Endothelial cell of umbilical vein (primary cell): ENCODE results near the gene NXPH4. TPM values are rescaled to one million over a fixed set of nuclear protein-coding genes. Genes with fewer than 3 reads are reported as not detected.

Experiments used
- BruUV-seq: library from RNA; stranded (reverse); fragments of 400-500 nt; replicated peaks from 2 replicates; lab custom pipeline; 2021; lab: Mats Ljungman, UMichigan
- CTCF ChIA-PET: fragments of 300-600, 350-600 bp; sonication (Branson Sonifier 250); formaldehyde crosslinking; loops from one replicate; lab custom pipeline; 2021; ENCODE audit warnings: antibody characterized with exemption, inconsistent platforms; lab: Charles Lee
- POLR2A ChIA-PET: fragments of 300-600, 350-600 bp; sonication (Branson Sonifier 250); formaldehyde crosslinking; loops from one replicate; lab custom pipeline; 2021; ENCODE audit warnings: antibody characterized with exemption, inconsistent platforms; lab: Charles Lee
- DNase-seq: peaks from one replicate; pipeline ENCODE4 v3.0.0-alpha.2; 2011; ENCODE audit warnings: low read depth, low spot score
- FAIRE-seq: peaks from 2 replicates; lab custom pipeline; 2011; peaks lifted over from hg19 to GRCh38; lab: Jason Lieb, UNC
- H2AFZ ChIP-seq: 2 replicates; pipeline ENCODE4 v1.6.0; 2012; ENCODE audit warnings: low read depth, low read length, control low read depth, inconsistent platforms
- H3K27ac ChIP-seq: 2 replicates; pipeline ENCODE4 v1.5.1; 2011; ENCODE audit warnings: low read depth, mild to moderate bottlenecking, control low read depth, low read length, moderate library complexity; ENCODE audit not compliant: insufficient read depth
- H3K27me3 ChIP-seq, 2 experiments: 2 replicates each; pipeline versions ENCODE4 v1.6.0 to v1.6.1; 2011; ENCODE audit warnings: low read length in 2 of 2, mixed read lengths in 1 of 2; ENCODE audit not compliant: control insufficient read depth in 2 of 2, insufficient read depth in 2 of 2
- H3K36me3 ChIP-seq, 2 experiments: 2 replicates in 1 of 2; 3 replicates in 1 of 2; pipeline ENCODE4 v1.5.1; 2011; ENCODE audit warnings: low read length in 2 of 2, mild to moderate bottlenecking in 1 of 2, moderate library complexity in 1 of 2; ENCODE audit not compliant: control insufficient read depth in 2 of 2, insufficient read depth in 2 of 2; ENCODE audit errors: extremely low read depth in 1 of 2
- H3K4me1 ChIP-seq: 3 replicates; pipeline ENCODE4 v1.5.1; 2011; ENCODE audit warnings: mild to moderate bottlenecking, low read length; ENCODE audit not compliant: control insufficient read depth, insufficient read depth; ENCODE audit errors: extremely low read depth
- H3K4me2 ChIP-seq: 2 replicates; pipeline ENCODE4 v1.6.1; 2011; ENCODE audit warnings: low read length, control low read depth, mixed read lengths; ENCODE audit not compliant: insufficient read depth
- H3K4me3 ChIP-seq, 3 experiments: fragments of 200-600 bp in 1 of 3; sonication (generic), shearing (Covaris generic) in 1 of 3; replicated peaks in 1 of 3; 2 replicates each; pipeline ENCODE4 v1.5.1; 2011 to 2016; ENCODE audit warnings: control low read depth in 3 of 3, low read length in 3 of 3, mild to moderate bottlenecking in 2 of 3, inconsistent platforms in 1 of 3, low read depth in 1 of 3, moderate library complexity in 1 of 3; ENCODE audit not compliant: insufficient read depth in 1 of 3
- H3K79me2 ChIP-seq: 2 replicates; pipeline ENCODE4 v1.6.0; 2012; ENCODE audit warnings: low read length, inconsistent platforms; ENCODE audit not compliant: control insufficient read depth, insufficient read depth
- H3K9ac ChIP-seq: replicated peaks from 2 replicates; pipeline ENCODE3; 2011; ENCODE audit warnings: low read length, control low read depth; ENCODE audit not compliant: insufficient read depth; ENCODE audit errors: extremely low read depth
- H3K9me1 ChIP-seq: replicated peaks from 3 replicates; pipeline ENCODE4 v1.6.0; 2011; ENCODE audit warnings: mild to moderate bottlenecking, low read length; ENCODE audit not compliant: control insufficient read depth, insufficient read depth; ENCODE audit errors: extremely low read depth
- H3K9me3 ChIP-seq: replicated peaks from 2 replicates; pipeline ENCODE4 v1.5.1; 2012; ENCODE audit warnings: low read length, inconsistent platforms; ENCODE audit not compliant: control insufficient read depth, insufficient read depth
- H4K20me1 ChIP-seq: replicated peaks from 2 replicates; pipeline ENCODE3; 2011; ENCODE audit warnings: mild to moderate bottlenecking, low read length; ENCODE audit not compliant: control insufficient read depth, insufficient read depth; ENCODE audit errors: extremely low read depth
- CTCF ChIP-seq, 2 donors: IDR thresholded peaks; 1 replicate in 1 of 2; 2 replicates in 1 of 2; pipeline ENCODE4 v1.5.1; 2011; ENCODE audit warnings: low read length in 2 of 2, mild to moderate bottlenecking in 2 of 2, moderate library complexity in 2 of 2, control low read depth in 1 of 2, inconsistent platforms in 1 of 2, low read depth in 1 of 2; ENCODE audit not compliant: insufficient read depth in 1 of 2; ENCODE audit errors: extremely low read depth in 1 of 2
- EZH2 ChIP-seq: IDR thresholded peaks from 2 replicates; pipeline ENCODE4 v1.6.1; 2012; ENCODE audit warnings: borderline replicate concordance, low read depth, mild to moderate bottlenecking, moderate library complexity, low read length, inconsistent platforms; ENCODE audit not compliant: severe bottlenecking
- FOS ChIP-seq: IDR thresholded peaks from 2 replicates; pipeline ENCODE4 v1.6.1; 2011; ENCODE audit warnings: mild to moderate bottlenecking, low read length, moderate library complexity, borderline replicate concordance; ENCODE audit not compliant: insufficient read depth
- GATA2 ChIP-seq: IDR thresholded peaks from 2 replicates; pipeline ENCODE4 v1.7.0; 2011; ENCODE audit warnings: low read depth, mild to moderate bottlenecking, moderate library complexity, mixed read lengths, low read length; ENCODE audit not compliant: insufficient read length, insufficient read depth
- JUN ChIP-seq: IDR thresholded peaks from 2 replicates; pipeline ENCODE4 v1.6.1; 2011; ENCODE audit warnings: borderline replicate concordance, low read depth; ENCODE audit not compliant: insufficient read length, insufficient read depth
- MAX ChIP-seq: IDR thresholded peaks from 2 replicates; pipeline ENCODE4 v1.6.1; 2011; ENCODE audit not compliant: insufficient read depth, insufficient read length
- MYC ChIP-seq: IDR thresholded peaks from one replicate; pipeline ENCODE4 v1.6.1; 2011; ENCODE audit warnings: mild to moderate bottlenecking, low read depth, low read length
- POLR2A ChIP-seq: IDR thresholded peaks from 2 replicates; pipeline ENCODE4 v1.6.1; 2012; ENCODE audit warnings: low read depth, mild to moderate bottlenecking, control low read depth, low read length
- POLR2AphosphoS5 ChIP-seq: IDR thresholded peaks from 2 replicates; pipeline ENCODE4 v1.6.1; 2012; ENCODE audit warnings: low read depth, mild to moderate bottlenecking, control low read depth, low read length, moderate library complexity; ENCODE audit not compliant: insufficient read depth
- dilution Hi-C: fragments of 300-500 bp; cut with MboI; formaldehyde crosslinking; loops from one replicate; pipeline ENCODE4 v1.15.0; 2019; ENCODE audit warnings: low sequenced_read_pairs; ENCODE audit not compliant: extremely low pct_ligation_motif_present
- intact Hi-C: fragments of 100-400 bp; cut with micrococcal nuclease; formaldehyde crosslinking; loops from one replicate; pipeline ENCODE4 v1.10.0; 2022
- polyA plus RNA-seq, 4 experiments: library from polyadenylated mRNA; depleted of rRNA in 3 of 4; stranded (reverse) in 3 of 4; unstranded in 1 of 4; fragments of >200 nt; gene quantifications; 2 replicates each; pipeline versions ENCODE4 v1.2.1 to v1.2.3, GENCODE V29; 2011 to 2012; ENCODE audit warnings: missing spikeins in 1 of 4
- total RNA-seq: library from RNA; stranded (reverse); gene quantifications from 2 replicates; pipeline ENCODE4 v1.2.3, GENCODE V29; 2021

Gene NXPH4
- total and polyA plus RNA-seq, 2 donors (not counting 3 experiments of a cell fraction or from before 2014, with no cell fraction given): 0.07 TPM; not detected in 1

GRCh38 chr12:57213763-57214397 is 2.7 kb upstream of the NXPH4 start:
- ChIA-PET CTCF (interaction anchor here (0.6 to 4.7 kb wide), 26 partner anchors 8 to 660 kb away, joined by 3 to 214 read pairs (median 4); partner anchors contain the start of genes LRP1, SHMT2 and STAC3), POLR2A (interaction anchor here (0.6 to 1.0 kb wide), 3 partner anchors 16 to 68 kb away, joined by 3 to 11 read pairs (median 4); partner anchors contain the start of gene SHMT2)
- Histone ChIP-seq H3K4me1 (peaks cover 2% of the 10 kb centered on the region), H3K9me3 (no peaks in the 10 kb centered on the region), H3K27me3 (peaks cover 43 to 49% of the 10 kb centered on the region in 2 experiments), H3K9ac (no peak overlapping the region), H4K20me1 (no peaks in the 10 kb centered on the region), H3K79me2 (no peaks in the 10 kb centered on the region), H3K4me3 (no peak overlapping the region), H3K4me2 (no peak overlapping the region), H3K27ac (no peak overlapping the region), H2AFZ (peak overlapping the region; percentile 12), H3K9me1 (no peaks in the 10 kb centered on the region), H3K36me3 (no peaks in the 10 kb centered on the region)
- dilution Hi-C loops (no loop called here), intact Hi-C loops (loop anchor here (1.0 kb wide), 3 partner anchors 25 to 239 kb away; no protein-coding TSS in a partner anchor)
- no TSS peak for BruUV-seq
- TF ChIP-seq MAX: no peak
- TF ChIP-seq MYC: no peak
- TF ChIP-seq FOS: no peak
- TF ChIP-seq JUN: no peak
- no peak for TF ChIP-seq CTCF (IDR thresholded peaks at IDR 0.05; ENCODE audit: extremely low read depth in 1 of 2, insufficient read depth in 1 of 2, low read depth in 1 of 2, low read length in 2 of 2)
- TF ChIP-seq GATA2: no peak
- no peak for TF ChIP-seq POLR2AphosphoS5
- TF ChIP-seq EZH2: no peak
- no peak for TF ChIP-seq POLR2A
- DNase-seq: no peak
- no peak for FAIRE-seq
